ENCODE measurements around the gene CD109.
"Not testable (repeated sequence)": the region's sequence is repeated elsewhere in the genome, so short reads cannot be mapped to it uniquely, and the experiment has no call there.

The CD109 gene

DNA sequence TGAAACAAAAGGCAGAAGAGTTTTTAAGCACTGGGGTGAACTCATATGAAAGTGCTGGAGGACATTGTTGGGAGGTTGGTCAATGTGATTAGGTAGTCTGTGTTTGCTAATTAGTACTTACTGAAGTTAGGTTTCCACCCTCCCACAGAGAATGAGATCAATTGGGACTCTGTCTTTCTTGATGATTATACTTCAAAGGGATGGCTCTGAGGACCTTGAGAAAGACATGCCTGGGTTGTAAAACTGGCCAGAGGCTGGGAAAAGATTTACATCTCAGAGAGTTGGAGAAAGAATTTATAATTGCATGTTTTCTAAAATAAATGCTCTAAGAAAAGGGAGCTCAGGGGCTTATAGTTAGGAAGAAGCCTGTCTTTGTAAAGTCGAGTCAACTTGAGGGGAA lies 74.0 kb downstream of the CD109 start:
- intact Hi-C loops (cut with DNase I) = no loop called here
- no peak for DNase-seq

DNA sequence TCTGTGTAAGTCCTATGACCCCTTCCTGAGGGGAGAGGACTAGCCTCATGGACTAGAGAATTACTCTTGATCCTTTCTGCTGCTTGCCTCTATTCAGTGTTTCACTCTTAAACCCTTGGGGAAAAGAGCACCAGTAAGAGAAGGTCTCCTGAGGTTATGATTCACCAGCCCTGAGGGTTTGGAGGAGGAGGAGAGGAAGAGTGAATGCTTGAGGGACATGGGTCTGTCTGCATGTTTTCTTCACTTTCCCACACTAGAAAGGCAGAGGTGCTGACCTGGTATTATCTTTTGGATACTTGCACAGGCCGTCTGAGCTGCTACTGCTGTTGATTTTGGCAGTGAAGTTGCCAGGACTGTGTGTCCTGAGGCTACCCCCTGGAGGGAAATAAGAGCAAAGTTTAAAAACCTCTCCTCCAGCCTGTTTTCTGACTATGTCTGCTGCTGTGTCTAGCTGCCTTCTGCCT lies 78.3 kb downstream of the CD109 start:
- DNase-seq = no peak
- intact Hi-C loops (cut with DNase I) = no loop called here

DNA sequence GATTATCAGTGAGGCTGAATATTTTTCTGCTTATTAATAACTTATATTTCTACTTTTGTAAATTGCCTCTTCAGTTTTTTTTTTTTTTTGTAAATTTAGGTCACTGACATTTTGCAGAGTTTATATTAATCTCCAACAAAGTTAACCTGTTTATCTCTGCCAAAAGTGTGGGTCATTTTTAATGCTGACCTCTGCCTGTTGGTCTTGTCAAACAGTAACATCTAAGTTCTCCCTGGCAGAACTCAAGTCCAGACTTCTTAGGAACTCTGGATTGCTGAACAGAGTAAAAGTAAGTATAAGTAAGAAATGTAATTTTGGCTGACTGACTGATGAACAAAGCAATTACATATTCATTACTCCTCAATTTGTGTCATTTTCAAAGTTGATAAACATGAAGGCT lies 83.9 kb downstream of the CD109 start:
- intact Hi-C loops (cut with DNase I) = no loop called here
- DNase-seq = no peak

DNA sequence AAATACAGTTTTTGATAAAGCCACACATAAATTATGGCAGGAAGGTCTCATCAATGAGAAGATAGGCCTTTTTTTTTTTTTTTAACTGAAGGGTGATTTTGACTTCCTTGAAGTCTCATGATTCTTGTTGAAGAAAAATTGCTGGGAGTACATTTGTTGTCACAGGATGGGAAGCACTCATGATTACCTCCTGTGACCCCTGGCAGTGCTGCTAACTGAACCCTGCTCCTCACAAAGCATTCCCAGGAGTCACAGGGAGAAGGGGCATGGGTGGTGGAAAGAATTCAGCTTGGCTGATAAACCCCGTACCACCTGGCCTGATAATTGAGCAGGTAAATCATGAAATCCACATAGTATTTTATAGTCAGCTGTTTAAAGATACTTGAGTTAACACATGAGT lies 86.9 kb downstream of the CD109 start:
- DNase-seq = no peak
- intact Hi-C loops (cut with DNase I) = no loop called here

DNA sequence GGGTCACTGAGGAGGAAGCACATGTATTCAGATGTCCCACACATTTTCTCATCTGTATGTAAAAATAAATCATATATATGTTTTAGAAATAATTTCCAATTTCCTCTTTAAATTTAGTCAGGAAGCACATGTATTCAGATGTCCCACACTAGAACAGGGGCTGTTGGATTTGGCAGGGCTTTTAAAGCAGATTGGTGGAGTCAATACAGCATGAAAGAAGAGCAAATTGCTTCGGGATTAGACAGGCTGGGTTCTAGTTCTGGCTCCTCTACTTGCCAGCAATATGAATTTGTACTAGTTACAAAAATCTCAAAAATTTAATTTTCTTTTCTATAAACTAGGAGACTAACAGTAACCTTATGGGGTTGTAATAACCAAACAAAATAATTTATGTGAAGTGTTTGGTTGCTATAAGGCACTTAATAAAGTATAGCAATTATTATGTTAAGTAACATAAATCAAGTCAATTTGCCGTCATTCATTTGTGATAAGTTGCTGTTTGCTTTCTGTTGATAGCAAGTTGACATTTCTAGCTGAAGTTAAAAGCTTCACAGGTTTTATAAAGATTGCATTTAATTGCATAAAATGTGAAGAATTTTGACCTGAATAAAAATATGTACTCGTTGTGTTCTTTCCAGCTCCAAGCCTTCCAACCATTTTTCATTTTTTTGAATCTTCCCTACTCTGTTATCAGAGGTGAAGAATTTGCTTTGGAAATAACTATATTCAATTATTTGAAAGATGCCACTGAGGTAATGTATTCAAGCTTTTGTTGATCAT lies 88.9 kb downstream of the CD109 start:
- intact Hi-C loops (cut with DNase I) = no loop called here

DNA sequence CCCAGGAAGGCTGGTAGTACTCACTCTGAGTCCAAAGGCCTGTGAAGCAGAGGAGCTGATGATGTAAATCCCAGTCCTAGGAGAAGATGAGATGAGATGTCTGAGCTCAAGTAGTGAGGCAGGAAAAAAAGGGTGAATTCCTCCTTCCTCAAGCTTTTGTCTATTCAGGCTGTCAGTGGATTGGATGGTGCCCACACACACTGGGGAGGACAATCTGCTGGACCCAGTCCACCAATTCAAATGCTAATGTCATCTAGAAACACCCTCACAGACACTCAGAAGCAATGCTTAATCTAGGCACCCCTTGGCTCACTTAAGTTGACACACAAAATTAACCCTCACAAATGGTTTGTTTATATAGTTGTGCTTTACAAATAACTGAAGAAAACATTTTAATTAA lies 94.6 kb downstream of the CD109 start:
- DNase-seq = no peak
- intact Hi-C loops (cut with DNase I) = no loop called here

More for the DNA sequence above, 88.9 kb downstream of the CD109 start:
- DNase-seq = no peak

DNA sequence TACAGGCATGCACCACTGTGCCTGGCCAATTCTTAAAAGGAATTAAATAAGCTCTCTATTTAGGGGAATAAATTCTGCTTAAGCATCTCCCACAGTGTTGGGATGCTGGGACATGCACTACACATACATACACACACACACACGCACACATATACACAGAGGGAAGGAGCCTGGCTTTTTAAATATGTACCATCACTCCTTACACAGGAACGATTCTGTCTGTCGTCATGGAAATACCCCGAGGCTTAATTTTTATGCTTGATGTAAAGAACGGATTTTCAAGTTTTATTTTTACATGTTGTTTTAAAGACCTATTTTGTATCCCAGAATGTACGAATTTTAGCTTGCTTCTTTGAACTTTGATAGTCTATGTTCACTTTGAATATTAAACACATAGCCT lies 95.3 kb downstream of the CD109 start:
- intact Hi-C loops (cut with DNase I) = no loop called here
- no peak for DNase-seq

DNA sequence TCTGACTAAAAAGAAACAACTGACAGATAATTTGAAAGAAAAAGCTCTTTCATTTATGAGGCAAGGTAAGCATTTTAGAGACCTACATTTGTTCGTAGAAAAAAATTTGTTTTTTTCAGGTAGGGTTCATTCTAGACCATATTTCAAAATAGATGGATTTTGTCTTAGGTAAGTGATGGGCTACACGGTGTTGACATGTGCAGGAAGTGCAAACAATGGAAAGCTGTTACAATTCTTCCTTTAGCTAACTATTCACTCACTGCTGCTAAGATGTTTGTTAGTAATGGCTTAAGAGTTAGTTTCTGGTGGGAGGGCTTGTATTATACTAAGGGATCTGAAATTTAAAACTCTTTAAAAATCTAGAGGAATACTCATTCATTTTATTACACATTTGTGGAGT lies 96.7 kb downstream of the CD109 start:
- no peak for DNase-seq
- intact Hi-C loops (cut with DNase I) = no loop called here

DNA sequence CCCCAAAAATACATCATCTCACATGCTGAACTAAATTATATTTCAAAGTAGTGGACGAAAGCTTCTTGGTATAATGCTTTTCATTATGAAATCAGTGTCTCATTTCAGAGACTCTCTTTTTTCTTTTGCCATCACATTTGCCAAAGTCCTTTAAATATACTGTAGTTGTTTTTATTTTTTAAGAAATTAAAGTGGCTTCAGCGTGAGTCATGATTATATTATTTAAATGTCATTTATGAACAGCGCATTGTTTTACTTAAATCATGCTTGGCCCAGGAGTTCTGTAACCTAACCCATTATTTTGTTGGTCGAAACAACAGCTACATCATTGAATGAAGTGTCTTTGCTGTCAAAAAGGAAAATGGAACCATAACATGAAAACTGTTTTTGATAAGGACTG lies 100.9 kb downstream of the CD109 start:
- intact Hi-C loops (cut with DNase I) = no loop called here
- DNase-seq = no peak

DNA sequence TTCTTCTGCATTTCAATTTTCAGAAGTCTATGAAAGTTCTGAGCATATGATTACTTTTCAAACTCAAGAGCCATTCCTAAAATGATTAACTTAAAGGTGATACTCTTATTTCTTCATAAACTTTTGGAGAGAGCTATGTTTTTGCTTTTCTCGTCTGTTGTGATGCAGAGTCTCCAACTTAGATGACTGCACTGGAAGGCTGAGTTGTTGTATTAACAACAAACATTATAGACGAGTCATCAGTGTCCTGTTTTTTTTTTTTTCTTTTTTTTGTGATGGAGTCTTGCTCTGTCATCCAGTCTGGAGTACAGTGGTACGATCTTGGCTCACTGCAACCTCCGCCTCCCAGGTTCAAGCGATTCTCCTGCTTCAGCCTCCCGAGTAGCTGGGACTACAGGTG lies 101.9 kb downstream of the CD109 start:
- intact Hi-C loops (cut with DNase I) = no loop called here
- no peak for DNase-seq

DNA sequence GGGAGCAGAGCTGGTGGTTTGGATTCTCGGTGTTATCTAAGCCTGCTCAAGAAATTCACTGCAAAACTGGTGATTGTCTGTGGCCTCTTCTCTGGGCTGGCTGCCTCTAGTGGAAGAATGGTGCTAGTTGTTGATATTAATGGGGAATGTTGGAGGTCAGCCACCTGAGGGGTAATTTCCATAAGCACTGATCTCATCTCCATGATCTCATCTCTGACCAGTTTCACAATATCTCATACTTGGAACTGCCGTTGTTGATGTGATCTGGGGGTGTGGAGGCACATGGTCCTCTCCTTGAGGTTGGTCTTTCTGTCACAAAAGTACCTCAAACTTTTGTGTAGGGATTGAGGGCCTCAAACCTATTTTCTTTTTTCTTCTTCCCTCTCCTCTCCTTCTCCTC lies 102.6 kb downstream of the CD109 start:
- intact Hi-C loops (cut with DNase I) = no loop called here
- peak in 2 of 10 donors; percentile 8 to 21 for DNase-seq

DNA sequence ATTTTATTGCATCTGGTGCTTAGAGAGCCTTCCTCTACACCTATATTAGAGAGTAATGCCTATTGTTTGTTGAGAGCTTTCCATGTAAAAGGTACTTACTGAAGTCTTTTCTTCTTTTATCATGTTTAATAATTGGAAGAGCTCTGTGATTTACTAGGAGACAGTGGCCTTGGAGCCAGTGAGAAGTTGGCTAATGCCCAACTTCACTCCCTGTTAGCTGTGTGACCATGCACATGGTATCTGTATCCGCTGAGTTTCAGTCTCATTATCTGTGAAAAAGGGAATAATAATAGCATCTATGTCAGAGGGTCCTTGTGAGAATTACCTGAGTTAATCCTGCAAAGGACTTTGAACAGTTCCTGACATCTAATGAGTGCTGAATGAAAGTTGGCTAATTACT lies 105.0 kb downstream of the CD109 start:
- DNase-seq = no peak
- intact Hi-C loops (cut with DNase I) = no loop called here

DNA sequence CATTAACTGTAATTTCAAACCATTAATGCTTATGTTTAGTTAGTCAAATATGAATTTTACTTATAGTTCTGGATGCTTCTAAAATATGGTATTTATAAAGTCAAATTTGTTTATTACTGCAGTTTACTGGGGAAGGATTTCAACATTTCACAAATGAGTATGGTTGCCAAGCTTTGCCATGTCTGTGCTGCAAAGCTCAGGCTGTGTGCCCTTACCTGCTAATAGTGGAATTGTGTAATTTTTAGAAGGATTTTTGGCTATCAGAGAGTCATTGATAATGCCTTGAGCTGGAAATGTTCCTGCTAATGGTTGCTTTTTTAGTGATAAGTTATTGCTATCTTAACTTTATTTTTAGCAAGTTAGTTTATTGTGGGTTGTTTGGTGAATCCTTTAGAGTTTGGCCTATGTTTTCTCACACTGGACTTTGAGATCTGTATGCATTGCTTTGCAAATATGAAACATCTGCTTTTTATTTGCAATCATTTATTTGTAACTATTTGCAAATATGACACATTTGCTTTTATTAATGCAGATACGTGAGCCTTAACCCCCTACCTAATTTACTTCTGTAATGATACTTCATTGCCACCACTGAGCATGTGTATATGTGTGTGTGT lies 105.8 kb downstream of the CD109 start:
- no peak for DNase-seq
- intact Hi-C loops (cut with DNase I) = no loop called here

DNA sequence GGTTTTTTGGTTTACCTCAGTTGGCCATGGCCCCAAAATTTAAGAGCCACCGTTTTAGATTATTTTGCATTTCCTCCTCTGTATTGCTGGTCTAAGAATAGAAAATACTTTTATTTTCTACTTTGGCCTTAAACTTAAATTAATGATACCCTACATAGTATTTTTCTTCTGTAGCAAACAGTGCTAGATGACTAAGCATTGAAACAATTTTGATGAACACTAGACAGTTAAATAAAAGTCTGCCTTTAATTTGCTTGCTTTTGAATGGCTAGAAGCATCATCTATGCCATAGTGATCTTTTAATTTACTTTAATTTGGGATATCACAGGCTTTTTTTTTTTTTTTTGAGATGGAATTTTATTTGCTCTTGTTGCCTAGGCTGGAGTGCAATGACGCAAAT lies 106.4 kb downstream of the CD109 start:
- intact Hi-C loops (cut with DNase I) = no loop called here

DNA sequence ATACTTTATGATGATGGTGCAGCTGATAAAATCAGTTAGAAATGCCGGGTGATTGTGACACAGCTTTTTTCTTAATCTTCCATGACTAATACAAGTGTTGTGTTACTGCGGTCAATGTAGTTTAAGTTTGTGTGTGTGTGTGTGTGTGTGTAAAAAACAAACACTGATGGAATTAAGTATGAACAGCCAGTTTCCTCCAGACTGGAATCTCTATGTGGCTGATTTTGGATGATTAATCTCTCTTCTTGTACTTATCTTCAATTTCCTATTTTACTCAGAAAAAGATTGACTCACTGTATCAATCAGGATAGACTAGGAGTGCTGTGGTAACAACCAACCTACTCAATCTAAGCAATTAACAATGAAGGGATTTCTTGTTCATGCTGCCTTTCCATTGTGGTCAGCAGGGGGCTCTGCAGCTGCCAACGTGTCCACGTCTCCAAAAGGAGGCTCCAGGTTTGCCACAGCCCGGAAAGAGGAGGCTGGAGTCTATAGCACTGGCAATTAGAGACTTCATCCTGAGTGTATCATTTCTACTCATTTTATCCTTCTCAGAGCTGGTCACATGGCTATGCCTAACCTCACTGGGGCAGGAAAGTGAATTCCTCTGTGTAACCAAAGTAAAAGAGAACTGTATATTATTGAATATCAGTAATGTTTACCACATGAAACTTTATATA lies 107.7 kb downstream of the CD109 start:
- DNase-seq = peak in 4 of 10 donors; percentile 19 to 77 (median 44)
- intact Hi-C loops (cut with DNase I) = no loop called here

More for the DNA sequence above, 106.4 kb downstream of the CD109 start:
- no peak for DNase-seq

DNA sequence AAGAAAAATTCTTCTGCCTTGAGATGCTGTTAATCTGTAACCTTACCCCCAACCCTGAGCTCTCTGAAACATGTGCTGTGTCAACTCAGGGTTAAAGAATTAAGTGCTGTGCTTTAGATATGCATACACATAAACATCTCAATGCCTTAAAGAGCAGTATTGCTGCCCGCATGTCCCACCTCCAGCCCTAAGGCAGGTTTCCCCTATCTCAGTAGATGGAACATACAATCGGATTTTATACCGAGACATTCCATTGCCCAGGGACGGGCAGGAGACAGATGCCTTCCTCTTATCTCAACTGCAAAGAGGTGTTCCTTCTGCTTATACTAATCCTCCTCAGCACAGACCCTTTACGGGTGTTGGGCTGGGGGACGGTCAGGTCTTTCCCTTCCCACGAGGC lies 109.2 kb downstream of the CD109 start:
- DNase-seq; intact Hi-C loops (cut with DNase I): not testable (repeated sequence)

DNA sequence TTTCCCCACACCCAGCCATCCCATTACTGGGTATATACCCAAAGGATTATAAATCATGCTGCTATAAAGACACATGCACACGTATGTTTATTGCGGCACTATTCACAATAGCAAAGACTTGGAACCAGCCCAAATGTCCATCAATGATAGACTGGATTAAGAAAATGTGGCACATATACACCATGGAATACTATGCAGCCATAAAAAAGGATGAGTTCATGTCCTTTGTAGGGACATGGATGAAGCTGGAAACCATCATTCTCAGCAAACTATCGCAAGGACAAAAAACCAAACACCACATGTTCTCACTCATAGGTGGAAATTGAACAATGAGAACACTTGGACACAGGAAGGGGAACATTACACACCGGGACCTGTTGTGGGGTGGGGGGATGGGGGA lies 110.0 kb downstream of the CD109 start:
- intact Hi-C loops (cut with DNase I); DNase-seq: not testable (repeated sequence)

DNA sequence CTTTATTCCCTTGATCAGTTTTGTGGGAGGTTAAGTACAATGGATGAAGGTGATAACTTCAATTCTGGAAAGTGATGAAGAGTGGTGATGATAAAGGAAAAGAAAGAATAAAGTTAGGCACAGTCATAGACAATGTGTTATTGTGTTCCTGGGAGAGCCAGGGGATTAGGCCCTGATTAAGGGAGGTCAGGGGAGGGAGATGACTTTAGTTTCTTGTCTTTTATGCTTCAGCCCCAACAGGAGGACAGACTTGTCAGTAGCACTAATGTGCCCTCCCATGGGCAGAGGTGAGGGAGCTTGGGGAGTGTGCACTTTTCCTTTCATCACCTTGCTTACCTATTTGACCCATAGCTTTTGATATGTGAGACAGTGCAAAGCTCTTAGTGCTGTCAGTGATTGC lies 115.7 kb downstream of the CD109 start:
- intact Hi-C loops (cut with DNase I) = no loop called here
- no peak for DNase-seq

DNA sequence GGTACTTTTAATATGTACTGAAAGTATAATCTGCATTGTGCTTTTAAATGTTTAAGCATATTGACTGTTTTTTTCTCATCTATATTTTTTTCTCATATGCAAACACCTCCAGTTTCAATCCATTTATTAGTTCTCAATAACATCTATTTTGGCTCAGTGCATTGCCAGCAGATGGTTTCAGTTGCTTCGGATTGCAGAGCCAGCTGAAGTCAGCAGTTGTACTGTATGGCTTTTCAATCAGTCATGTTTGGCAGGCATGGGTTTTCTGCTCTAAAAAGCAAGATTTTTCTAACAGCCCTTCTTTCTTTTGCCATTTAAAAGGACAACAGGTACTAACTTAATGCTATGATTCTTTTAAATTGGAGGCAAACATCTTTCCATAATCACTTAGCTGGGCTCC lies 121.2 kb downstream of the CD109 start:
- DNase-seq = no peak
- intact Hi-C loops (cut with DNase I) = no loop called here

DNA sequence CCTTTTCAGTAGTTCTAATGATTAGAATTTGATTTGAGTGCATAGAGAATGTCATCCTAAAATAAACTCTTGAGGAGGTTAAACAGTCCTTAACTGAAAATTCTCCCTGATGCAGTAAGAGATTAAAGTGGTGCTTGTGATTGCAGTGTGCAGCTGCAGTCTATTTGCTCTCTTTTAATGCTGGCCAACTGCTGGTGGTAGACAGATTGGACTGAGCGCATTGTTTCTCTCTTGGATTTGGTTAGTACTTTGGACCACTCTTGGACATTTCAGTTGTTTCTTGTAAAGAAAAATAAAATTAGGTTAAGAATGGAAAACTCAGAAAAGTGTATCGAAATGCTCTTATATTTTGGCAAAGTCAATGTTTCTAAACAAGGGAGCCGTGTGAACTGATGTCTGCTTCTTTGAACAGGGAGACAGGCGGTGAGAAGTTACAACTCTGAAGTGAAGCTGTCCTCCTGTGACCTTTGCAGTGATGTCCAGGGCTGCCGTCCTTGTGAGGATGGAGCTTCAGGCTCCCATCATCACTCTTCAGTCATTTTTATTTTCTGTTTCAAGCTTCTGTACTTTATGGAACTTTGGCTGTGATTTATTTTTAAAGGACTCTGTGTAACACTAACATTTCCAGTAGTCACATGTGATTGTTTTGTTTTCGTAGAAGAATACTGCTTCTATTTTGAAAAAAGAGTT lies 127.2 kb downstream of the CD109 start:
- intact Hi-C loops (cut with DNase I) = no loop called here
- DNase-seq = no peak

DNA sequence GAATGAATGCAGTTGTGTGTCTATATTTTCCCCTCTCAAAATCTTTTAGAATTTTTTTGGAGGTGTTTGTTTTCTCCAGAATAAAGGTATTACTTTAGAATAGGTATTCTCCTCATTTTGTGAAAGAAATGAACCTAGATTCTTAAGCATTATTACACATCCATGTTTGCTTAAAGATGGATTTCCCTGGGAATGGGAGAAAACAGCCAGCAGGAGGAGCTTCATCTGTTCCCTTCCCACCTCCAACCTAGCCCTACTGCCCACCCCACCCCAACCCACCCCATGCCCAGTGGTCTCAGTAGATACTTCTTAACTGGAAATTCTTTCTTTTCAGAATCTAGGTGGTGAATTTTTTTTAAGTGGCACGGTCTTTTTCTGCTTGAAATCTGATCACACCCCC lies 127.8 kb downstream of the CD109 start:
- intact Hi-C loops (cut with DNase I) = no loop called here
- no peak for DNase-seq
